HepG2 (cell line): ENCODE measurements around the gene CACTIN. TPM values are rescaled to one million over a fixed set of nuclear protein-coding genes. Genes with fewer than 3 reads are reported as not detected.
A peak's percentile ranks its signal among the peaks of the same experiment; 100 is the strongest.

Source experiments
- CENPX ChIP-seq: sonication (generic); formaldehyde crosslinking; IDR thresholded peaks from 2 replicates; pipeline ENCODE4 v1.9.0; 2021; ENCODE audit warnings: mild to moderate bottlenecking, missing genetic modification reagents, moderate library complexity
- FOXC1 ChIP-seq: sonication (generic); formaldehyde crosslinking; IDR thresholded peaks from 2 replicates; pipeline ENCODE4 v1.8.0; 2022; ENCODE audit warnings: mild to moderate bottlenecking, missing genetic modification reagents, borderline replicate concordance
- HNF1A ChIP-seq, 2 experiments: sonication (generic) in 1 of 2; formaldehyde crosslinking in 1 of 2; IDR thresholded peaks; 2 replicates each; pipeline versions ENCODE4 v1.4.0 to v1.6.1; 2016 to 2020; ENCODE audit warnings: borderline replicate concordance in 1 of 2, low read depth in 1 of 2, mild to moderate bottlenecking in 1 of 2, missing genetic modification reagents in 1 of 2
- MXD4 ChIP-seq: IDR thresholded peaks from 2 replicates; pipeline ENCODE4 v1.6.1; 2016; ENCODE audit warnings: mild to moderate bottlenecking, missing biosample characterization, missing genetic modification reagents
- MYPOP ChIP-seq: sonication (generic); formaldehyde crosslinking; IDR thresholded peaks from 2 replicates; pipeline ENCODE4 v1.8.1; 2023; ENCODE audit warnings: mild to moderate bottlenecking, moderate library complexity, missing genetic modification reagents
- NCOA5 ChIP-seq: sonication (generic); formaldehyde crosslinking; IDR thresholded peaks from 2 replicates; pipeline ENCODE4 v1.4.0; 2020; ENCODE audit warnings: missing genetic modification reagents
- PLSCR1 ChIP-seq: sonication (generic); formaldehyde crosslinking; IDR thresholded peaks from 2 replicates; pipeline ENCODE4 v1.5.0; 2020; ENCODE audit warnings: missing genetic modification reagents, mild to moderate bottlenecking, borderline replicate concordance
- SMC3 ChIP-seq: IDR thresholded peaks from 2 replicates; pipeline ENCODE4 v1.6.1; 2011; ENCODE audit warnings: low read length, improper control_type of control experiment
- TAF1 ChIP-seq: sonication (generic); formaldehyde crosslinking; IDR thresholded peaks from 2 replicates; pipeline ENCODE4 v1.4.0; 2020; ENCODE audit warnings: missing genetic modification reagents
- TARDBP ChIP-seq: sonication (generic); formaldehyde crosslinking; IDR thresholded peaks from 2 replicates; pipeline ENCODE4 v1.8.0; 2022; ENCODE audit warnings: mild to moderate bottlenecking, missing genetic modification reagents
- YEATS4 ChIP-seq: sonication (generic); formaldehyde crosslinking; IDR thresholded peaks from 2 replicates; pipeline ENCODE4 v1.4.0; 2020; ENCODE audit warnings: missing genetic modification reagents, borderline replicate concordance
- ZNF251 ChIP-seq: sonication (generic); formaldehyde crosslinking; IDR thresholded peaks from 2 replicates; pipeline ENCODE4 v1.9.0; 2021; ENCODE audit warnings: mild to moderate bottlenecking, missing genetic modification reagents
- ZNF292 ChIP-seq: sonication (generic); formaldehyde crosslinking; IDR thresholded peaks from 2 replicates; pipeline ENCODE4 v1.8.1; 2022; ENCODE audit warnings: mild to moderate bottlenecking, low read depth, missing genetic modification reagents, borderline replicate concordance
- ZNF687 ChIP-seq: sonication (generic); formaldehyde crosslinking; IDR thresholded peaks from 2 replicates; pipeline ENCODE4 v1.5.1; 2020; ENCODE audit warnings: mild to moderate bottlenecking, missing genetic modification reagents, moderate library complexity
- ZSCAN20 ChIP-seq: sonication (generic); formaldehyde crosslinking; IDR thresholded peaks from 2 replicates; pipeline ENCODE4 v1.4.0; 2020; ENCODE audit warnings: missing genetic modification reagents, mild to moderate bottlenecking, borderline replicate concordance
- ZSCAN5A ChIP-seq: sonication (generic); formaldehyde crosslinking; IDR thresholded peaks from 2 replicates; pipeline ENCODE4 v1.8.0; 2022; ENCODE audit warnings: mild to moderate bottlenecking, missing genetic modification reagents, borderline replicate concordance
- polyA plus RNA-seq, 8 experiments: library from polyadenylated mRNA; depleted of rRNA in 3 of 8; stranded (reverse) in 7 of 8; unstranded in 1 of 8; fragments of >200 nt; fragmentation: Illumina TruSeq in 4 of 8; extraction: Trizol in 4 of 8; gene quantifications; 2 replicates each; pipeline versions ENCODE4 v1.2.1 to v1.2.3, GENCODE V29; 2011 to 2016; ENCODE audit warnings: low read depth in 4 of 8, missing spikeins in 1 of 8, mixed read lengths in 1 of 8; ENCODE audit not compliant: insufficient read depth in 1 of 8
- total RNA-seq, 5 experiments: library from RNA; depleted of rRNA; stranded (reverse); fragments of >200 nt; fragmentation: Illumina TruSeq; extraction: Trizol; gene quantifications; 2 replicates each; pipeline ENCODE4 v1.2.3, GENCODE V29; 2016; ENCODE audit warnings: low read depth in 1 of 5

The CACTIN gene
- total and polyA plus RNA-seq, 2 of the 13 experiments (the other 11 are each of a cell fraction or from before 2014, with no cell fraction given), result 10.0 to 16.6 TPM

- TF ChIP-seq HNF1A (IDR thresholded peaks at IDR 0.05; ENCODE audit: low read depth) (no peak), HNF1A (CRISPR knock-in tag; IDR thresholded peaks at IDR 0.05; ENCODE audit: borderline replicate concordance) (no peak), YEATS4 (CRISPR knock-in tag) (no peak), ZSCAN5A (no peak), ZNF292 (CRISPR knock-in tag) (no peak), PLSCR1 (CRISPR knock-in tag) (no peak), TAF1 (CRISPR knock-in tag) (0 out of 2 replicates have a peak, but pooled peaks have one; percentile 18), ZNF251 (CRISPR knock-in tag) (no peak), CENPX (no peak), SMC3 (no peak), ZNF687 (CRISPR knock-in tag) (no peak), NCOA5 (no peak), TARDBP (CRISPR knock-in tag) (no peak), ZSCAN20 (CRISPR knock-in tag) (no peak), MXD4 (0 out of 2 replicates have a peak, but pooled peaks have one; percentile 32), FOXC1 (CRISPR knock-in tag) (no peak), MYPOP (no peak)
These were observed 54.3 kb downstream of the CACTIN start (continued) for GRCh38 chr19:3572132-3572854.
